ENCODE results near the gene ARHGAP24.

The ARHGAP24 gene

GRCh38 chr4:85779165-85779564 lies 304.2 kb downstream of the ARHGAP24 start:
- TF ChIP-seq FOXP2 (optimal IDR thresholded peaks at IDR 0.05; ENCODE audit: borderline replicate concordance, extremely low read depth, extremely low read length, insufficient read depth) (no peak), REST (IDR thresholded peaks at IDR 0.05; ENCODE audit: insufficient read depth in 1 of 2, low read depth in 2 of 2, low read length in 2 of 2) (no peak), TAF1 (IDR thresholded peaks at IDR 0.05; ENCODE audit: borderline replicate concordance, insufficient read depth, low read length) (no peak), SIN3A (IDR thresholded peaks at IDR 0.05; ENCODE audit: borderline replicate concordance, insufficient read depth, low read length) (no peak), POLR2AphosphoS5 (IDR thresholded peaks at IDR 0.05; ENCODE audit: low read depth, low read length) (no peak)

GRCh38 chr4:85780664-85781063 lies 305.7 kb downstream of the ARHGAP24 start:
- TF ChIP-seq FOXP2 (optimal IDR thresholded peaks at IDR 0.05; ENCODE audit: borderline replicate concordance, extremely low read depth, extremely low read length, insufficient read depth) (no peak), SIN3A (IDR thresholded peaks at IDR 0.05; ENCODE audit: borderline replicate concordance, insufficient read depth, low read length) (no peak), REST (IDR thresholded peaks at IDR 0.05; ENCODE audit: insufficient read depth in 1 of 2, low read depth in 2 of 2, low read length in 2 of 2) (no peak), POLR2AphosphoS5 (IDR thresholded peaks at IDR 0.05; ENCODE audit: low read depth, low read length) (no peak), TAF1 (IDR thresholded peaks at IDR 0.05; ENCODE audit: borderline replicate concordance, insufficient read depth, low read length) (no peak)

GRCh38 chr4:85783483-85783882 lies 308.5 kb downstream of the ARHGAP24 start:
- TF ChIP-seq REST (IDR thresholded peaks at IDR 0.05; ENCODE audit: insufficient read depth in 1 of 2, low read depth in 2 of 2, low read length in 2 of 2) (no peak), TAF1 (IDR thresholded peaks at IDR 0.05; ENCODE audit: borderline replicate concordance, insufficient read depth, low read length) (no peak), FOXP2 (optimal IDR thresholded peaks at IDR 0.05; ENCODE audit: borderline replicate concordance, extremely low read depth, extremely low read length, insufficient read depth) (no peak)

GRCh38 chr4:85783900-85784299 lies 308.9 kb downstream of the ARHGAP24 start:
- TF ChIP-seq REST (IDR thresholded peaks at IDR 0.05; ENCODE audit: insufficient read depth in 1 of 2, low read depth in 2 of 2, low read length in 2 of 2) = no peak
- no peak for TF ChIP-seq POLR2AphosphoS5 (IDR thresholded peaks at IDR 0.05; ENCODE audit: low read depth, low read length)
- TF ChIP-seq TAF1 (IDR thresholded peaks at IDR 0.05; ENCODE audit: borderline replicate concordance, insufficient read depth, low read length) = no peak
- no peak for TF ChIP-seq FOXP2 (optimal IDR thresholded peaks at IDR 0.05; ENCODE audit: borderline replicate concordance, extremely low read depth, extremely low read length, insufficient read depth)
- no peak for TF ChIP-seq SIN3A (IDR thresholded peaks at IDR 0.05; ENCODE audit: borderline replicate concordance, insufficient read depth, low read length)

- TF ChIP-seq SIN3A (IDR thresholded peaks at IDR 0.05; ENCODE audit: borderline replicate concordance, insufficient read depth, low read length) (no peak), REST (IDR thresholded peaks at IDR 0.05; ENCODE audit: insufficient read depth in 1 of 2, low read depth in 2 of 2, low read length in 2 of 2) (no peak), TAF1 (IDR thresholded peaks at IDR 0.05; ENCODE audit: borderline replicate concordance, insufficient read depth, low read length) (no peak), POLR2AphosphoS5 (IDR thresholded peaks at IDR 0.05; ENCODE audit: low read depth, low read length) (no peak), FOXP2 (optimal IDR thresholded peaks at IDR 0.05; ENCODE audit: borderline replicate concordance, extremely low read depth, extremely low read length, insufficient read depth) (no peak)
Measured at GRCh38 chr4:85784348-85784747, 309.4 kb downstream of the ARHGAP24 start.
